HL-60 (cell line): Measurements from ENCODE around the gene ABCG2.

Experiments
- DNase-seq, 2 experiments: peaks; one replicate each; pipeline ENCODE4 v3.0.0-alpha.2; 2010 to 2020; ENCODE audit warnings: low read depth in 1 of 2, low spot score in 1 of 2
- H3K27ac ChIP-seq: fragments of 250-450 bp; sonication (Bioruptor Pico); replicated peaks from 2 replicates; pipeline ENCODE4 v1.5.1; 2020; ENCODE audit warnings: mild to moderate bottlenecking, moderate library complexity
- H3K27me3 ChIP-seq: fragments of 250-450 bp; sonication (Bioruptor Pico); 2 replicates; pipeline ENCODE4 v1.5.1; 2021; ENCODE audit warnings: mild to moderate bottlenecking, moderate library complexity; ENCODE audit not compliant: insufficient read depth, poor library complexity, severe bottlenecking
- H3K4me3 ChIP-seq: replicated peaks from 2 replicates; pipeline ENCODE4 v1.5.1; 2011; ENCODE audit warnings: mild to moderate bottlenecking, control low read depth, low read length; ENCODE audit not compliant: insufficient read depth
- CTCF ChIP-seq: IDR thresholded peaks from one replicate; pipeline ENCODE4 v1.5.1; 2011; ENCODE audit warnings: low read length, control low read depth, inconsistent platforms; ENCODE audit not compliant: insufficient read depth
- GABPA ChIP-seq: IDR thresholded peaks from 2 replicates; pipeline ENCODE4 v1.6.1; 2012; ENCODE audit warnings: low read depth
- POLR2AphosphoS5 ChIP-seq: IDR thresholded peaks from 2 replicates; pipeline ENCODE4 v1.6.1; 2012; ENCODE audit warnings: low read depth
- REST ChIP-seq: IDR thresholded peaks from 2 replicates; pipeline ENCODE4 v1.6.1; 2012; ENCODE audit warnings: low read depth; ENCODE audit not compliant: insufficient replicate concordance
- SPI1 ChIP-seq: IDR thresholded peaks from 2 replicates; pipeline ENCODE4 v1.6.1; 2012; ENCODE audit warnings: low read depth, mild to moderate bottlenecking, borderline replicate concordance

Gene ABCG2

GRCh38 chr4:88093874-88094273, 64.6 kb downstream of the ABCG2 start:
- TF ChIP-seq GABPA (no peak), SPI1 (no peak), REST (no peak), POLR2AphosphoS5 (no peak), CTCF (no peak)
- no peak overlapping the region for H3K4me3 ChIP-seq
- H3K27me3 ChIP-seq, result no peaks in the 10 kb centered on the region
- no peak for DNase-seq
- H3K27ac ChIP-seq, result no peak overlapping the region

GRCh38 chr4:88091378-88091777, 67.1 kb downstream of the ABCG2 start:
- DNase-seq, result no peak
- no peak overlapping the region for H3K27ac ChIP-seq
- no peak overlapping the region for H3K4me3 ChIP-seq
- no peaks in the 10 kb centered on the region for H3K27me3 ChIP-seq
- no peak for TF ChIP-seq POLR2AphosphoS5
- no peak for TF ChIP-seq GABPA
- no peak for TF ChIP-seq SPI1
- no peak for TF ChIP-seq CTCF
- TF ChIP-seq REST, result no peak

GRCh38 chr4:88090898-88091297, 67.5 kb downstream of the ABCG2 start:
- Histone ChIP-seq H3K4me3 (no peak overlapping the region), H3K27me3 (no peaks in the 10 kb centered on the region), H3K27ac (no peak overlapping the region)
- DNase-seq, result no peak
- TF ChIP-seq REST, result no peak
- TF ChIP-seq POLR2AphosphoS5, result no peak
- no peak for TF ChIP-seq CTCF
